CMK (cell line): ENCODE results near the gene BEND4.

Experiments
- DNase-seq: peaks from one replicate; pipeline ENCODE4 v3.0.0-alpha.2; 2010; ENCODE audit warnings: low read depth

The BEND4 gene

DNA sequence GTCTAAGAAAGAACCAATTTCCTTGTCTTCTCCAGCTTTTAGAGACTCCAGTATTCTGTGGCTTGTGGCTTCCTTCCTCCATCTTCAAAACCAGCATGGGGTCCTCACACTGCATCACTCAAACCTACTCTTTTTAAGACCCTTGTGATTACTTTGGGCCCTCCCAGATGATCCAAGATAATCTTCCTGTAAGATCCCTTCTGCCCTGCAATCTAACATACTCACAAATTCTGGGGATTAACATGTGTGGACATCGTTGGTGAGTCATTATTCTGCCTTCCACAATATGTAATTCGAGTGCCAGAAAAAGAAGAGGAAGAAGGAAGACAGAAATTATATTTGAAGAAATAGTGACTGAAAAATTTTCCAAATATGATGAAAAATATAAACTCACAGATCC is 47.9 kb downstream of the BEND4 start:
- no peak for DNase-seq

DNA sequence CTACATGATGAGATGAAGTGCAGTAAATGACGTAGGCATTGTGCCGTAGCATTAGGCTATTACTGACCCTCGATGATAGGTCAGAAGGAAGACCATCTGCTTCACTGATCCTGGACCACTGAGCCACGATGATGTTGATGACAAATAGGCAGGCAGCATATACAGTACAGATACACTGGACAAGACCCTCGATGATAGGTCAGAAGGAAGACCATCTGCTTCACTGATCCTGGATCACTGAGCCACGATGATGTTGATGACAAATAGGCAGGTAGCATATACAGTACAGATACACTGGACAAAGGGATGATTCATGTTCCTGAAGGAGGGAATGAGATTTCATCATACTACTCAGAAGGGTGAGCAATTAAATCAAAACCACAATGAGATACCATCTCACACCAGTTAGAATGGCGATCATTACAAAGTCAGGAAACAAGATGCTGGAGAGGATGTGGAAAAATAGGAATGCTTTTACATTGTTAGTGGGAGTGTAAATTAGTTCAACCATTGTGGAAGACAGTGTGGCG is 50.9 kb downstream of the BEND4 start:
- DNase-seq = no peak

DNA sequence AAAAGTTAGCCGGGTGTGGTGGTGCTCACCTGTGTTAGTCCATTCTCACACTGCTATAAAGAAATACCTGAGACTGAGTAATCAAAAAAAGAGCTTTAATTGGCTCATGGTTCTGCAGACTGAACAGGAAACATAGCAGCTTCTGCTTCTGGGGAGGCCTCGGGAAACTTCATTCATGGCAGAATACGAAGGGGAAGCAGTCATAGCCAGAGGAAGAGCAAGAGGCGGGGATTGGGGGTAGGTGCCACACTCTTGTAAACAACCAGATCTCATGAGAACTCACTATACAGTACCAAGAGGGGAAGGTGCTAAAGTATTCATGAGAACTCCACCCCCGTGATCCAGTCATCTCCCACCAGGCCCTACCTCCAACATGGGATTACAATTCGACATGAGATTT is 64.1 kb downstream of the BEND4 start:
- DNase-seq = no peak

DNA sequence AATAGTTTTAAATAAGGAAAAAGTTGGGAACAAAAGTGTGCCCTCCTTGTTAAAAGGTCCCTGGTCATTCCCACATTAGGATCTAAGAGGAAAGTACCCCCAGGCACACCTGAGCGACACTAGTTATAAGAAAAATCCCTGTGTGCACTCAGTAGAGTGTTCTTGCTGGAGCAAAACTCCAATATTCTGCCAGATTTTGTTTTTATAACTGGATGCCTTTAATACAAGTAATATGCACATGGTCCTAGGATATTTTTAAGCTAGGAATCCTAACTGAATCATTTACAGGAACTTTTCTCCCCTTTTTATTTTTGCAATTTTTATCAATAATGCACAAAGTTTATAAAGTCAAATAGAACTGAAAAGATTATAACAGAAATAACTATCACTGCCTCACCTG is 68.6 kb downstream of the BEND4 start:
- DNase-seq = no peak

DNA sequence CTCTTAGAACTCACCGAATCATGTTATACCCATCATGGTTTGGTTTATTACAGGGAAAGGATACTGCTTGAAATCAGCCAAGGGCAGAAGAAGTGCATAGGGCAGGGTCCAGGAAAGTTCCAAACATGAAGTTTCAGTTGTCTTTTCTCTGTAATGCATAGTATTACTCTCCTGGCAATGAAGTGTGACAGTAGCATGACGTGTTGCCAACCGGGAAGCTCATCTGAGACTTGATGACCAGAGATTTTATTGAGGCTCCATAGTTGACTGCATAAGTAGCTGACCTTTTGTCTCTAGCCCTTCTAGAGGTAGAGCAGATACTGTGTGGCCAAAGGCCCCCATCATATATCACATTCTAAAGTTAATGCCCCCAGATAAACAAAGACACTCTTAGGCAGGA is 72.1 kb downstream of the BEND4 start:
- no peak for DNase-seq

DNA sequence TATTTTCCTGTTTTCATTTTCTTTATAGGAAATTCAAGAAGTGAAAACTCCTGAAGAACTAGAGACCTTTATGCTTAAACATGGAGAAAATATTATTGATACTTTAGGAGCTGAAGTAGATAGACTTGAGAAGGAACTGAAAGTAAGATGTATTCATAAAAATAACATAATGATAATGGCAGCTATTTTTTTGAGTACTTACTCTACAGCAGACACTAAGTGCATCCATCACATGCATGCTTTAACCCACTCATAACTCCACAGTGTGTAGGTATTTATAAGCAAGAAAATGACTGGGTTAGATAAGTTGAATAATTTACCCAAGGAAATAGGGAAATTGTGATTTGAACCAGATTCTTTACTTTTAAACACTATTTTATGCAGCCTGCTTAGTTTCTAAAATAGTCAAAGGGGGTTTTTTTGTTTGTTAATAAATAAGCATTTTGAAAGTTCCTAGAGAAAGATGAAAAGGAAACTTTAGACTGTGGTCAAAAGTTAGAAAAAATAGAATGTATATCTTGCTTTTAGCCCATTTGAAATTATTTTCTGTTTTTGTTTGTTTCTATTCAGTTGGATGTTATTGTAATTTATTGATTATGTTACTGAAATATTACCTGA is 74.2 kb downstream of the BEND4 start:
- DNase-seq = no peak

DNA sequence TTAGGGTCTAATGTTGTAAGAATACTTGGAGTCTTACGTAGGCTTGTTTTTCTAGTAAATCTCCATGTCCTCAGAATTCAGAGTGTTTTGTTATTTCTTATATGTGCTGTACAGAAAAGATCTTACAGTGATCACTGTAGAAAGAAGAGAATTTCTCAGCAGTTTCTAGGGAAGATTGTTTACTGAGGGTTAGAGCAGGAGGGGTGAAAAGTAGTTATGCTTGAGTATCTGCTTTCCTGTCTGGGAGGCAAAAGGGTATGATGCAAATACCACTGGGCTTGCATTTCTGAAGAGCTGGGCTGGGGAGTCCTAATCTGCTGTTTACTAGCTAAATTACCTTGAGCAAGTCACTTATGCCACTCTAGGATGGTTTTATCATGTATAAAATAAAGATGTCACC is 78.2 kb downstream of the BEND4 start:
- DNase-seq = no peak

DNA sequence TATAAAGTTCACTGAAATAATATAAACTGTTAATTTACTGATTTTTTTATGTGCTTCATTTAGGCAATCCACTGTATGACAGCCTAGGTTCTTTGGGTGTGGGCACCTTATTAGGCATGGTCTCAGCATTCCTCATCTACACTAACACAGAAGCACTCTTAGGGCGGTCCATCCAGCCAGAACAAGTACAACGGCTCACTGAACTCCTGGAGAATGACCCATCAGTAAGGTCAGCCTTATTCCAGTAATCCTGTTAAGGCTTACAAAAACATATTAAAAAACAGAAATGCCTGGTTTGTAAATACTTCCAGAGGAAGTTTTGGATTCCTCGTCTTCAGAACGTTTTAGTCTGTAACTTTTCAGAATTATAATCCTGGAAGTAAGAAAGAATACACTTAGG is 82.0 kb downstream of the BEND4 start:
- no peak for DNase-seq

DNA sequence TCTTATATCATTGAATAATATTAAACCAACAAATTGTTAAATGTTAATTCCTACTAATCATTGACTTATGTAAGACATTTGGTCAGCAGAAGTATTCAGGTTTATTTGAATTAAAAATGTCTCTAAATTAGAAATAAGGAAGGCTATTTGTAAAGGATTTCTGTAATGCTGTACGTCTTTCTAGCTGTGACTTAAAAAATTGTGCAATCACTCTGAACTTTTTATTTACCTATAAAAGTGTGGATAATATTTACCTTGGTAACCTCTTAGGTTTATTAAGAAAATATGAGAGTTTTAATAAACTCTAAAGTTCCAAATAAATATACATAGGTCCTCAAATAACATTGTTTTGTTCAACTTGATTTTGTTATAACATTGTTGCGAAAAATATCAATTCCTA is 85.2 kb downstream of the BEND4 start:
- no peak for DNase-seq

DNA sequence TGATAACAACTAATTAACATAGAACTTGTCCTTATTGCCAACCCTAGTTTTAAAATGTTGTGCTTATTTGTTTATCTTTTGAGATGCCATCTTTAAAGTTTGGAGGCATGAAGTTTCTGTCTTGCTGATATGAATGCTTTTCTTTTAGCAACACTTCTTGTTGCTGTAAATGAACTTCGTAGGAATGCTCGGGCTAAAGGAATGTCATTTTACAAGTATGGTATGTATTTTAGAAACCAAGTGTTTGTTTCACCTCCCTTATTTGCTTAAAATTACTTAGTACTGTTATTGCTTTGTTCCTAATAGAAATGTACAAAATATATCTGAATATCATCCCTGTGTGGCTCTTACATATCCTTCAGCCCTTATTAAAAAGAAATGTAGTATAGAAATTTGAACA is 86.1 kb downstream of the BEND4 start:
- no peak for DNase-seq
